SIG-M5 treated with dmso at 0.1 percent for 504 hours (cell line): Measurements from ENCODE around the gene KCTD6.
"Not testable (repeated sequence)": the region's sequence is repeated elsewhere in the genome, so short reads cannot be mapped to it uniquely, and the experiment has no call there.

Experiments used
- DNase-seq: peaks from one replicate; lab custom pipeline; 2025; ENCODE audit not compliant: unreplicated experiment; lab: John Stamatoyannopoulos, UW

Gene KCTD6

GRCh38 chr3:58522759-58523425, 31.0 kb downstream of the KCTD6 start:
- no peak for DNase-seq

GRCh38 chr3:58524326-58524888, 32.5 kb downstream of the KCTD6 start:
- no peak for DNase-seq

- peak; percentile 91 for DNase-seq
Measured at GRCh38 chr3:58526515-58526957, 34.6 kb downstream of the KCTD6 start.

GRCh38 chr3:58527440-58527839, 35.5 kb downstream of the KCTD6 start:
- not testable (repeated sequence) for DNase-seq

- DNase-seq, result no peak
Measured at GRCh38 chr3:58528629-58529028, 36.7 kb downstream of the KCTD6 start.

- DNase-seq, result peak; percentile 34
Measured at GRCh38 chr3:58529516-58530353, 37.8 kb downstream of the KCTD6 start.

GRCh38 chr3:58530354-58530865, 38.5 kb downstream of the KCTD6 start:
- DNase-seq, result no peak

- DNase-seq, result no peak
Measured at GRCh38 chr3:58531555-58531954, 39.7 kb downstream of the KCTD6 start.

- no peak for DNase-seq
Measured at GRCh38 chr3:58531956-58532355, 40.1 kb downstream of the KCTD6 start.

GRCh38 chr3:58532794-58533220, 40.9 kb downstream of the KCTD6 start:
- DNase-seq, result peak; percentile 70

GRCh38 chr3:58534592-58535494, 42.9 kb downstream of the KCTD6 start:
- no peak for DNase-seq

- DNase-seq, result no peak
Measured at GRCh38 chr3:58535531-58536500, 43.9 kb downstream of the KCTD6 start.

- DNase-seq, result no peak
Measured at GRCh38 chr3:58536501-58537411, 44.9 kb downstream of the KCTD6 start, which contains the start of gene ACOX2. ACOX2 (minus strand) TSS chr3:58537190; CDS start chr3:58535106, 2,084 bp downstream.

GRCh38 chr3:58537412-58538301, 45.8 kb downstream of the KCTD6 start:
- DNase-seq, result no peak

- no peak for DNase-seq
Measured at GRCh38 chr3:58539626-58540025, 47.7 kb downstream of the KCTD6 start.

GRCh38 chr3:58540176-58540858, 48.4 kb downstream of the KCTD6 start:
- no peak for DNase-seq

- DNase-seq, result no peak
Measured at GRCh38 chr3:58544541-58544940, 52.6 kb downstream of the KCTD6 start.
